Esophagus squamous epithelium (tissue), 4 donors: ENCODE measurements around the gene GPAT3.

Experiments
- CTCF ChIP-seq, 6 experiments: fragments of 450-650 bp in 4 of 6; fragments of 200-600 bp in 2 of 6; sonication (generic) in 2 of 6; IDR thresholded peaks; one replicate each; pipeline ENCODE4 v1.5.1; 2016 to 2019; ENCODE audit warnings: antibody characterized with exemption in 6 of 6, mild to moderate bottlenecking in 4 of 6, moderate library complexity in 4 of 6
- POLR2A ChIP-seq, 4 donors: fragments of 450-650 bp; IDR thresholded peaks; one replicate each; pipeline ENCODE4 v1.6.1; 2017; ENCODE audit warnings: antibody characterized with exemption in 4 of 4, mild to moderate bottlenecking in 4 of 4, moderate library complexity in 3 of 4

DNA sequence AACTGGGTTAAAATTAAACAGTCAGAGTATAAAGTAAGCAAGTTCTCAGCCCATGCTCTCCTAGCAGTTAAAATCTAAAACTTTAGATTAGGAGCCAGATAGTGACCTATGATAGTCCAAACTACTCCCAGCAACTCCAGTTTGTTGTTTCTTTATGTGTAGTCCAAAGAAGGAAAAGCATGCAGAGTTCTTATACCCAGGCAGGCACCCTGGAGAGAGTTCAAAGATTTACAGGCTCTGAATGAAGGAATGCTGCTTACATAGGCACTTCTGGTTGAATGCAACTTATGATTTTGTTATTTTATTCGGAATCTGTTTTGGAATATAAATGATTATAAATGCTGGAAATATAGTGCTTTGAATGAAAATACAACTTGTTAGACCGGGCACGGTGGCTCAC, 67.2 kb downstream of the GPAT3 start:
- TF ChIP-seq CTCF (IDR thresholded peaks at IDR 0.05) (no peak), POLR2A (IDR thresholded peaks at IDR 0.05) (no peak)
